ENCODE measurements around the gene CHN2.

Gene CHN2

GRCh38 chr7:29445736-29446135 is 251.2 kb downstream of the CHN2 start:
- no peak for DNase-seq

DNA sequence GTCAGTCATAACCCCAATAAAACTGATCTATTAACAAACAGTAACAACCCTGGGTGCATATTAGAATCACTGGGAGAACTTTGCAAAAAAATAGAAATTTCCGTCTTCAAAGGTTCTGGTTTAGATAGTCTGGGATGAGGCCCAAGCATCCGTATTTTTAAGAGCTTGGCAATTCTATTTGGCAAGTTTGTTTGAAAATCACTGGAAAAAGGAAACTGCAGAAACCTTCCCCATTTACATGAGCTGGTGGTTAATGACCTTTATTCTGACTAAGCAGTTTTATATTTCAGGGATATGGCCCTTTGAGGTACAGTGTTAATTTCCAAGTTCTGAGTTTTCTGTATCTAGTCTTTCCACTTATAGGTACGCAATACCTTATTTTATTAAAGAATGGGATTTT is 253.3 kb downstream of the CHN2 start:
- DNase-seq: no peak

DNA sequence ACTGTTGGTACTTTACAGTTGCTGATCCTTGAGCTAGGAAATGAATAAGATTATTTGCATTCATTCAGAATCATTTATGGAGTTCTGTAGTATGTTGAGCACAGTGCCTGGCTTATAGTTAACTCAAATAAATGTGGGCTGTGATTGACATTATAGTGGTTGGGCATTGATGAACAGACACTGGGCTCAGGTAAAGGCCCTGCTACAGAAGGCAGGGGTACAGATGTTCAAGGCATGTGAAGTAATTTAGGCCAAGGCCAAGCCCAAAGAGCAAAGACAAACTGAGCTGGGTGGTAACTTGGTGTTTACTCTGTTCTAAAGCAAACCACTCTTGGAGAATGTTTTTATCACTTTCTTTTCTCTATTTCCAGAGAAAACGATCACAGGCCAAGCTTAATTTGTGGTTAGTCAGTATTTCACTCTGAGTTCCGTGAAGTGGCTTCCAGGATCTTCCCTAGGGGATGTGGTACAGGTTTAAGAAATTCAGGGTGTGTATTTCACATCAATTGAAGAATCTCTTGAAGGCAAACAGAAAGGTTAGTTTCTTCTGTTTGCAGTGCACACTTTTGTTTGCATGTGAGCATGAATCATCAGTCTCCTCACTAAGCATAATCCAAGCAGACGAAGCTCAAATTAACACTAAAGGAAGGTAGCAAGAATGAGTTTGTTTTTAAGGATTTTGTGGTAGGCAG is 255.1 kb downstream of the CHN2 start:
- DNase-seq: no peak

- DNase-seq: no peak
Measured at GRCh38 chr7:29453021-29453420, 258.4 kb downstream of the CHN2 start.

- DNase-seq: no peak
Measured at GRCh38 chr7:29454464-29454863, 259.9 kb downstream of the CHN2 start.

DNA sequence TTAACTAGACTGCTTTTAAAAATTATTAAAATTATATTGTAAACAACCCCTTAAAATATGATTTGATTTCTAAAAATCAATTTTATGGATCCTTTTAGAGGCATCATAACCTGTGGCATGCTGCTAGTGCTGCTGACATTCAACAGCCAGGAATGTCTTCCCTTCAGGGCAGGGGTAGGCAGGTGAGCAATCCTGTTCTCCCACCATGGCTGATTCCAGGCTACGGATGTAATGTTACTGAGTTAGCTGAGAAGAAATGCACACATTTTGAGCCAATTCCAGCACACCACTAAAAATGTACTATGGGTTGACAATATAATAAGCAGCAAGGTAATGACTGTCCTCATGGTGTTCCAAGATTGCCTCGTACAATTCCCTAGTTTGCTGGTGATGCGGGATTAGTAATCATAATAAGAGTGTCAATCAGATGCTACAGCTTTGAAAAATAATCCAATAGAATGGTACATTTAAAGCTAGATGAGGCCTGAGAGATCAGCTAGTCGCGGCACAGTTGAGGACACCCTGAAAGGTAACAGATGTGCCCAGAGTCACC is 260.4 kb downstream of the CHN2 start:
- DNase-seq: no peak

DNA sequence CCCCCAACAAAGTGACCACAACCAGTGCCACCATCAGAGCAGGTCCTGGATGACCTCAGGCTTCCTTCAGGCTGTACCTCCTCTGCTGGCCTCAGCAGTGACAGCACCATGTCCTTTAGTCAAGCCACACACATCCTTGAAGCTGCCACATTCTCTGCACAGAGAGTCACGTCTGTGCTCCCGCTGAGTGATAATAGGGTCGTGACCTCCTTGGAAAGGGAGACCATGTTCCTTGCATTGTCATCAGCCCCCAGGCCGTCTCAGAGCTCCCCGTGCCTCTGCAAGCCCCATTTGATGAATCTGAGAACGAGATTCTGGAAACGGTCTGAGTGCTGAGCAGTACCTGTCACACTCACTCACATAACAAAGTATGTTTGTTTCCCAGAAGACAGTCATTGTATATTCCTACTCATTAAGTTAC is 262.6 kb downstream of the CHN2 start:
- no peak for DNase-seq

- no peak for DNase-seq
Measured at GRCh38 chr7:29457565-29458011, 263.0 kb downstream of the CHN2 start.

- no peak for DNase-seq
Measured at GRCh38 chr7:29458933-29459332, 264.4 kb downstream of the CHN2 start.

GRCh38 chr7:29459589-29459988 is 265.0 kb downstream of the CHN2 start:
- no peak for DNase-seq

GRCh38 chr7:29461996-29462395 is 267.4 kb downstream of the CHN2 start:
- no peak for DNase-seq

- DNase-seq: no peak
Measured at GRCh38 chr7:29463504-29464158, 269.1 kb downstream of the CHN2 start.

DNA sequence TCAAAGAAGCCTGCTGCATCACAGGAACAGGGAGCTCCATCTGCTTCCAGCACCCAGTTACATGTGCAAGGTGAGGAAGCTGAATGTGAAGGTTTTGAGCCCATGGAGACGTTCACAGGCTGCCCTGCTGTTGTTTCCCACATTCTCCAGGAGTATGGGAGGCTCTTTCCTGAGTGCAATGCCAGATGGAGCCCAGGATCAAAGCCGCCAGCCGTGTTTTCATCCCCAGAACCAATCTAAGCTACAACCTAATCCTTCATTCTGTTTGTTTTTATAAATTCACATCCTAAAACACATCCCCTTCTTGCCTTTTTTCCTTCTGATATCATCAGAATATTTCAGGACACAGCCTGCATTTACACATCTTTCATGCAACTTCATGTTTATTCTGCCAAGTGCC is 270.2 kb downstream of the CHN2 start:
- no peak for DNase-seq

- DNase-seq: no peak
Measured at GRCh38 chr7:29467193-29467926, 272.8 kb downstream of the CHN2 start.

DNA sequence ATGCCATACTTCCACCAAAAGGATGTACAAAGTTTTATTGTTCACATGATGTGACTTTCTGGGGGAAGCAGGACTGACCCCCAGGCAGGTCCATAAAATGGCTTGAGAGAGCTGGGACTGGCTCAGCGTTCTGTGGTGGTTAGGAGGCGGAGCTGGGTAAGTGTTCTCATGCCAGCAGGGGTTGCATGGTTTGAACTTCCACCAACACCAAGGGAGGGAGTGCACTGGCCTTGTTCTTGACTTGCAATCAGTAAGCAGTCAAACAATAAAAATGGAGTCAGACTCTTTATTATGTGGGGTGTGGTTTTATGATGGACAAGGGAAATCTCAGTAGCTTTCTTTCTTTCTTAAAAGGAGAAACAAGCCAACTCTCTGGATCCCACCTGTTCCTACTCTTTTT is 273.6 kb downstream of the CHN2 start:
- DNase-seq: no peak

DNA sequence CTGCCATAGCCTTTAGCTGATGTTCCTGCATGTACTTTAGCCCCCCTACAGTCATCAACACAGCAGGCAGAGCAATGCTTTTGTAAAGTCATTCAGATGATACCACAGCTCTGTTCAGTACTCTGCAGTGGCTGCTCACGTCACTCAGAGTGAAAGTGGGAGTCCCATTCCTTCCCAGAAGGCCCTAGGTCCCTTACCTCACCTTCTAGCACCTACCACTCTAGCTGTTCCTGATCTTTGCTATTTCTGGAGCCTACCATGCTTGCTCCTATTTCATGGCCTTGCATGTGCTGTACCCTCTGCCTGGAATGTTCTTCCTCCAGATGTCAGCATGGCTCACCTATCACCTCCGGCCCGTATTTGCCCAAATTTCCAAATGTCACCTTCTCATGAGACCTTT is 274.7 kb downstream of the CHN2 start:
- no peak for DNase-seq

DNA sequence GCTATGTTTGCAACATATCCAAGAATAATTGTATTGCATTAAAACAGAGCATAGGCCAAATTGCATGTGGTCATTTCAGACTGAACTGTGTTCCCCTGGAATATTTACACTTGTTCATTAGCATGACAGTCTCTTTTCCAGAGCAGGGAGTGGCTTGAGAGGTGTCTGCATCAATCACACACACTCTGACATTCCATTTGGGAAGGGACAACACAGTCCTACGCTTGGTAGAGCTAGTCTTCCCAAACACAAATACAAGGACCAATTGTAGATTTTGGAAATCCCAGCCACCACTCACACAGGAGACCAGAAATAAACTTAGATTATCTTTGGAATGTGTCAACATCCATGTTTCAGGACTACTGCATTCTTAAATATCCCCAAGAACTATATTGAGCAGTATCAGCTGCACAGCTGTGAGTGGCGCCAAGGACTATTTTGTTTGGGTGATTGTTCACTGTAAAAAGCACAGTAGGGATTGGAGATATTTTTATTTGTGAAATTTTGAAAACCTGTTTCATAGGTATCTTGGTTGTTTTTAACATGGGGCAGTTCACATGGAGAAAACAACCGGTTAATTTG is 275.5 kb downstream of the CHN2 start:
- no peak for DNase-seq

GRCh38 chr7:29471444-29472138 is 277.0 kb downstream of the CHN2 start:
- DNase-seq: no peak

GRCh38 chr7:29476916-29477315 is 282.3 kb downstream of the CHN2 start:
- DNase-seq: no peak

DNA sequence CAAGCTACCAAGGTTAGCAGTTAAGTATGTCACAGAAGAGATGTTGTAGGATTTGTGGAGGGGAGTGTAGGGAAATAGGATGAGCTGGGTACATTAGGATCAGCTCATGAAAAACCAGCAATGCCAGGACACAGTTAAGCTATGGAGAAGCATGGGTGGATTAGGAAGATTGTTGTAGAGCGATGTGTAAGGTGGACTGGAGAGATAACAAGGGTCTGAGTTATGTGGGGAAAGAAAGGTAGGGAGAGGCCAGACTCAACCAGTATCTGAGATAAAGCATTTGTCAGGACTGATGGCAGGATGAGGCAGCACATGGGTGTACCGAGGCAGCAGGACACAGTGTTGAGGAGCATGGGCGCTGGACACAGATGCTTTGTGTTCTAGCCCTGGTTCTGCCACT is 283.7 kb downstream of the CHN2 start:
- no peak for DNase-seq

DNA sequence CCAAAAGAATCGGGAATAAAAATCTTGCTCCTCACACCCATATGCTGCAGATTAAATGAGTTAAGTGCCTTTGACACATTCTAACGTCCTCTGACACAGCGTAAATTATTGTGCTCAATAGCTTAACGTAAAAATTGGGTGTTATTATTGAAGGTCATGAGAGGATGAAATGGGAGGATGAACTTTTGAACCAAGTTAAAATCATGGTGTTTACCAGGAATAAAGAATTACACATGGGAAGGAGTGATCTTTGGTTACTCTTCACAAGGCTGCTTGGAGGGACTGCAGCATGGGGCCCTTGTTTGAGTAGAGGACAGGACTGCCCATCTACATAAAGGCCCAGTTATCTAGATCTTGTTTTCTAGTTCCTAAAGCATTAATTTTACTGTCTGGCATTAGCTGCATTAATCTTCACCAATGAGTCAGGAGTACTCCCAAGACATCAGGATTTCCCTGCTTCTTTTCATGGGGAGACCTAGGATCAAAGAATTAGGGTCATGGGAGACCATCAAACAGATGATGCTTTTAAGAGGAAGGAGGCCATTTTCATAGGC is 284.2 kb downstream of the CHN2 start:
- no peak for DNase-seq
